HEK293 (cell line): ENCODE measurements around the gene C1orf198.

Experiments used
- AEBP2 ChIP-seq: fragments of 450-650 bp; formaldehyde crosslinking; IDR thresholded peaks from 2 replicates; pipeline ENCODE4 v1.5.1; 2016; ENCODE audit warnings: missing biosample characterization, missing genetic modification characterization, borderline replicate concordance
- CTCF ChIP-seq: fragments of 450-650 bp; formaldehyde crosslinking; IDR thresholded peaks from 2 replicates; pipeline ENCODE4 v1.5.1; 2016; ENCODE audit warnings: missing biosample characterization, missing genetic modification characterization
- GLIS2 ChIP-seq: fragments of 450-650 bp; formaldehyde crosslinking; IDR thresholded peaks from 2 replicates; pipeline ENCODE4 v1.5.1; 2016; ENCODE audit warnings: missing biosample characterization, missing genetic modification characterization
- IKZF3 ChIP-seq: fragments of 450-650 bp; IDR thresholded peaks from 2 replicates; pipeline ENCODE4 v1.5.0; 2018; ENCODE audit warnings: missing biosample characterization, mild to moderate bottlenecking, missing genetic modification characterization, moderate library complexity
- MEIS1 ChIP-seq: sonication (generic); formaldehyde crosslinking; IDR thresholded peaks from 2 replicates; pipeline ENCODE4 v1.8.1; 2022; ENCODE audit warnings: missing genetic modification reagents, mild to moderate bottlenecking, borderline replicate concordance
- SETDB1 ChIP-seq: IDR thresholded peaks from one replicate; pipeline ENCODE4 v1.6.1; 2017; ENCODE audit warnings: mild to moderate bottlenecking, low read length, moderate library complexity, mixed read lengths; ENCODE audit not compliant: insufficient read length
- ZBTB17 ChIP-seq: fragments of 450-650 bp; formaldehyde crosslinking; IDR thresholded peaks from 2 replicates; pipeline ENCODE4 v1.5.1; 2016; ENCODE audit warnings: missing biosample characterization, missing genetic modification characterization
- ZBTB6 ChIP-seq: fragments of 450-650 bp; formaldehyde crosslinking; IDR thresholded peaks from 2 replicates; pipeline ENCODE4 v1.5.1; 2017; ENCODE audit warnings: missing biosample characterization, missing genetic modification characterization
- ZNF155 ChIP-seq: fragments of 450-650 bp; formaldehyde crosslinking; IDR thresholded peaks from 2 replicates; pipeline ENCODE4 v1.5.1; 2016; ENCODE audit warnings: missing biosample characterization, missing genetic modification characterization
- ZNF184 ChIP-seq: fragments of 450-650 bp; IDR thresholded peaks from 2 replicates; pipeline ENCODE4 v1.5.1; 2018; ENCODE audit warnings: missing biosample characterization, mild to moderate bottlenecking, missing genetic modification characterization
- ZNF223 ChIP-seq: fragments of 450-650 bp; formaldehyde crosslinking; IDR thresholded peaks from 2 replicates; pipeline ENCODE4 v1.5.1; 2016; ENCODE audit warnings: missing biosample characterization, missing genetic modification characterization
- ZNF280D ChIP-seq: fragments of 450-650 bp; formaldehyde crosslinking; IDR thresholded peaks from 2 replicates; pipeline ENCODE4 v1.5.1; 2016; ENCODE audit warnings: missing biosample characterization, missing genetic modification characterization
- ZNF292 ChIP-seq: fragments of 450-650 bp; formaldehyde crosslinking; IDR thresholded peaks from 2 replicates; pipeline ENCODE4 v1.5.1; 2016; ENCODE audit warnings: low read depth, missing biosample characterization, missing genetic modification characterization, borderline replicate concordance
- ZNF335 ChIP-seq: fragments of 450-650 bp; formaldehyde crosslinking; conservative IDR thresholded peaks from 2 replicates; pipeline ENCODE4 v1.5.1; 2016; ENCODE audit warnings: missing biosample characterization, missing genetic modification characterization
- ZNF394 ChIP-seq: fragments of 450-650 bp; formaldehyde crosslinking; IDR thresholded peaks from 2 replicates; pipeline ENCODE4 v1.5.1; 2016; ENCODE audit warnings: missing biosample characterization, missing genetic modification characterization, mild to moderate bottlenecking, moderate library complexity, borderline replicate concordance
- ZNF518A ChIP-seq: fragments of 450-650 bp; formaldehyde crosslinking; conservative IDR thresholded peaks from 2 replicates; pipeline ENCODE4 v1.5.1; 2016; ENCODE audit warnings: low read depth, missing biosample characterization, missing genetic modification characterization
- ZNF558 ChIP-seq: fragments of 450-650 bp; formaldehyde crosslinking; IDR thresholded peaks from 2 replicates; pipeline ENCODE4 v1.5.1; 2016; ENCODE audit warnings: missing biosample characterization, missing genetic modification characterization
- ZNF585B ChIP-seq: fragments of 450-650 bp; formaldehyde crosslinking; IDR thresholded peaks from 2 replicates; pipeline ENCODE4 v1.5.1; 2016; ENCODE audit warnings: missing biosample characterization, missing genetic modification characterization
- ZNF621 ChIP-seq: fragments of 450-650 bp; formaldehyde crosslinking; IDR thresholded peaks from 2 replicates; pipeline ENCODE4 v1.5.1; 2017; ENCODE audit warnings: missing biosample characterization, missing genetic modification characterization
- ZNF623 ChIP-seq: fragments of 450-650 bp; formaldehyde crosslinking; IDR thresholded peaks from 2 replicates; pipeline ENCODE4 v1.5.1; 2016; ENCODE audit warnings: missing biosample characterization, missing genetic modification characterization
- ZNF629 ChIP-seq: fragments of 450-650 bp; formaldehyde crosslinking; IDR thresholded peaks from 2 replicates; pipeline ENCODE4 v1.5.1; 2017; ENCODE audit warnings: missing biosample characterization, missing genetic modification characterization
- ZNF791 ChIP-seq: fragments of 450-650 bp; formaldehyde crosslinking; IDR thresholded peaks from 2 replicates; pipeline ENCODE4 v1.5.1; 2016; ENCODE audit warnings: missing biosample characterization, missing genetic modification characterization
- ZNF792 ChIP-seq: fragments of 450-650 bp; formaldehyde crosslinking; IDR thresholded peaks from 2 replicates; pipeline ENCODE4 v1.5.1; 2016; ENCODE audit warnings: missing biosample characterization, missing genetic modification characterization
- TF ChIP-seq, protein P1 (sequence below): fragments of 450-650 bp; formaldehyde crosslinking; IDR thresholded peaks from 2 replicates; pipeline ENCODE4 v1.5.1; 2017; ENCODE audit warnings: missing biosample characterization, missing genetic modification characterization
- TF ChIP-seq, protein P2 (sequence below): fragments of 450-650 bp; formaldehyde crosslinking; IDR thresholded peaks from 2 replicates; pipeline ENCODE4 v1.5.1; 2016; ENCODE audit warnings: missing biosample characterization, missing genetic modification characterization

C1orf198 gene

DNA sequence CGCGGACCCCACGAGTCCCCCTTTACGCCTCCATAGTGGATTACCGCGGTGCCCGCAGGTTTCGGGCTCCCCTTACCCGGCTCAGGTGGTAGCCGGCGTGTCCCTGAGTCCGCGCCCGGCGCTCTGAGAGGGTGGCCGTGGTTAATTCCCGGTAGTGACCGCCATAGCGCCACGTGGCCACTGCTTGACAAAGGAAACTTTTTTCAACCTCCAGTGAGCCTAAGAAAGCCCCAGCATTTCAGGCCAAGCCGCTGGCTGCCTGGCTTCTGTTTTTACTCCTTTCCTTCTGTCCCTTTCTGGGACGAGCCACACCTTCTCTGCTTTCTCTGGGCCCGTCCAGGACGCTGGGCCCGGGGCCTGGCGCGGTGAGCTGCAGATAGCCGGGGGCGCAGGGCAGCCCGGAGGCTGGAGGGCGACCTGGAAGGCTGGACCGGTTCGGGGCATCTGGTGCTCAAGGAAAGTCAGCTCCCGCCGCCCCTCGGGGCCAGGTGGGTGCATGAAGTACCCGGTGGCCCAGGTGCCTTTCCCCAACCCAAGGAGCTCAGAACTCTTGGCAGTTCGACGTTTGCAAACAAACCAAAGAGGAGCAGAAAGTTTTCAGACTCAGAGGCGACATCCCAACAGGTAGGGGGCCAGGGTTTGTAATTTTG lies 540 bp upstream of the C1orf198 start (continued):
- TF ChIP-seq ZNF518A (tag by site-specific recombination): 0 out of 2 replicates have a peak, but pooled peaks have one; percentile 23
- TF ChIP-seq IKZF3 (tag by site-specific recombination): no peak
- no peak for TF ChIP-seq ZNF585B (tag by site-specific recombination)
- TF ChIP-seq CTCF (tag by site-specific recombination): peak; percentile 67
- TF ChIP-seq ZNF223 (tag by site-specific recombination): no peak
- TF ChIP-seq ZNF629: no peak
- no peak for TF ChIP-seq SETDB1
- no peak for TF ChIP-seq ZNF792
- TF ChIP-seq ZNF280D (tag by site-specific recombination): no peak
- TF ChIP-seq ZNF335 (tag by site-specific recombination): peak; percentile 99
- no peak for TF ChIP-seq GLIS2 (tag by site-specific recombination)
- TF ChIP-seq AEBP2 (tag by site-specific recombination): no peak
- TF ChIP-seq, protein P1, sequence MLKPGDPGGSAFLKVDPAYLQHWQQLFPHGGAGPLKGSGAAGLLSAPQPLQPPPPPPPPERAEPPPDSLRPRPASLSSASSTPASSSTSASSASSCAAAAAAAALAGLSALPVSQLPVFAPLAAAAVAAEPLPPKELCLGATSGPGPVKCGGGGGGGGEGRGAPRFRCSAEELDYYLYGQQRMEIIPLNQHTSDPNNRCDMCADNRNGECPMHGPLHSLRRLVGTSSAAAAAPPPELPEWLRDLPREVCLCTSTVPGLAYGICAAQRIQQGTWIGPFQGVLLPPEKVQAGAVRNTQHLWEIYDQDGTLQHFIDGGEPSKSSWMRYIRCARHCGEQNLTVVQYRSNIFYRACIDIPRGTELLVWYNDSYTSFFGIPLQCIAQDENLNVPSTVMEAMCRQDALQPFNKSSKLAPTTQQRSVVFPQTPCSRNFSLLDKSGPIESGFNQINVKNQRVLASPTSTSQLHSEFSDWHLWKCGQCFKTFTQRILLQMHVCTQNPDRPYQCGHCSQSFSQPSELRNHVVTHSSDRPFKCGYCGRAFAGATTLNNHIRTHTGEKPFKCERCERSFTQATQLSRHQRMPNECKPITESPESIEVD (tag by site-specific recombination): no peak
- no peak for TF ChIP-seq ZNF292
- TF ChIP-seq ZNF394 (tag by site-specific recombination): no peak
- TF ChIP-seq ZNF621 (tag by site-specific recombination): no peak
- TF ChIP-seq ZNF558 (tag by site-specific recombination): no peak
- TF ChIP-seq ZBTB17 (tag by site-specific recombination): peak; percentile 79
- TF ChIP-seq ZBTB6: no peak
- no peak for TF ChIP-seq MEIS1 (CRISPR knock-in tag)
- TF ChIP-seq ZNF791 (tag by site-specific recombination): no peak
- TF ChIP-seq ZNF623: no peak
- TF ChIP-seq ZNF184 (tag by site-specific recombination): no peak
- TF ChIP-seq ZNF155: no peak
- TF ChIP-seq, protein P2, sequence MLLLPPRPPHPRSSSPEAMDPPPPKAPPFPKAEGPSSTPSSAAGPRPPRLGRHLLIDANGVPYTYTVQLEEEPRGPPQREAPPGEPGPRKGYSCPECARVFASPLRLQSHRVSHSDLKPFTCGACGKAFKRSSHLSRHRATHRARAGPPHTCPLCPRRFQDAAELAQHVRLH (tag by site-specific recombination): peak; percentile 14; the same call in 1 of the 2 replicates
